ENCODE data around the gene PRSS21. TPM values are rescaled to one million over a fixed set of nuclear protein-coding genes. Genes with fewer than 3 reads are reported as not detected.

The PRSS21 gene
- total RNA-seq, 1 donor from 2014 or later, result not detected

DNA sequence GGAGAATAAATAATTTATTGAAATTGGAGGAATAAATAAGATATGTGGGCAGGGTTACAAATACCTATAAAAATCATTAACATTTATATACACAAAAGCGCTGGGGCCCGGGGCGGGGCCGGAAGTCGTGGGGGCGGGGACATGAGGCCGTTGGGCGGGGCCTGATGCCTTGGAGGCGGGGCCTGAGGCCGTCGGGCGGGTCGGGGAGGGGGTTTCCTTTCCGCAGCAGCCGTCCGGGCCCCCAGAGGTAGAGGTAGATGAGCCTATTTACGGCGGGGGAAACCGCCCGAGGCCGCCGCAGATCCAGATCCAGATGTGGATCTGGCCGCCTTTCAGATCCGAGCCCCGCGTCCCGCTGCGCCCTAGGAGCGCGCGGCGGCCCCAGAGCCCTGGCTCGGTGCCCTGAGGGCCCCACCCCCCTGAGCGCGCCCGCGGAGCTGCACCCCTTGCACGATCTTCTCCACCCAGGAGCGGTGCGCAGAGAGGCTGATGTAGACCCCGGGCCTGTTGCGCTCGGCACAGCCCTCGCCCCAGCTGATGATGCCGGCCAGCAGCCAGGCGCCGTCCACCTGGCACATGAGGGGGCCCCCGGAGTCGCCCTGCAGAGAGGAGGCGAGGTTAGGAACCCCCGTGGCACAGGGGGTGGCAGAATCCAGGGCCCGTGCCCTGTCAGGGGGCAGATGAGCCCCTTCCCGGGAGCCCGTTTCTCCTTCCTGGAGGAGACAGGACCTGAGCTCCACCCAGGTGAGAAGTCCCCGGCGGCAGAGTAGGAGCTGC, 35.9 kb downstream of the PRSS21 start:
- Mint-ChIP-seq H3K27ac (ENCODE audit: unreplicated experiment) (no peak overlapping the region), H3K27me3 (ENCODE audit: unreplicated experiment) (peaks cover 10% of the 10 kb centered on the region), H3K4me3 (ENCODE audit: unreplicated experiment) (no peak overlapping the region), H3K4me1 (ENCODE audit: unreplicated experiment) (peaks cover 3% of the 10 kb centered on the region), H3K9me3 (ENCODE audit: unreplicated experiment) (peaks cover 9% of the 10 kb centered on the region), H3K36me3 (ENCODE audit: unreplicated experiment) (no peaks in the 10 kb centered on the region)
- DNase-seq (ENCODE audit: extremely low spot score, unreplicated experiment), result peak; percentile 84
- TF ChIP-seq, protein P1, sequence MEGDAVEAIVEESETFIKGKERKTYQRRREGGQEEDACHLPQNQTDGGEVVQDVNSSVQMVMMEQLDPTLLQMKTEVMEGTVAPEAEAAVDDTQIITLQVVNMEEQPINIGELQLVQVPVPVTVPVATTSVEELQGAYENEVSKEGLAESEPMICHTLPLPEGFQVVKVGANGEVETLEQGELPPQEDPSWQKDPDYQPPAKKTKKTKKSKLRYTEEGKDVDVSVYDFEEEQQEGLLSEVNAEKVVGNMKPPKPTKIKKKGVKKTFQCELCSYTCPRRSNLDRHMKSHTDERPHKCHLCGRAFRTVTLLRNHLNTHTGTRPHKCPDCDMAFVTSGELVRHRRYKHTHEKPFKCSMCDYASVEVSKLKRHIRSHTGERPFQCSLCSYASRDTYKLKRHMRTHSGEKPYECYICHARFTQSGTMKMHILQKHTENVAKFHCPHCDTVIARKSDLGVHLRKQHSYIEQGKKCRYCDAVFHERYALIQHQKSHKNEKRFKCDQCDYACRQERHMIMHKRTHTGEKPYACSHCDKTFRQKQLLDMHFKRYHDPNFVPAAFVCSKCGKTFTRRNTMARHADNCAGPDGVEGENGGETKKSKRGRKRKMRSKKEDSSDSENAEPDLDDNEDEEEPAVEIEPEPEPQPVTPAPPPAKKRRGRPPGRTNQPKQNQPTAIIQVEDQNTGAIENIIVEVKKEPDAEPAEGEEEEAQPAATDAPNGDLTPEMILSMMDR (IDR thresholded peaks at IDR 0.05), result no peak

DNA sequence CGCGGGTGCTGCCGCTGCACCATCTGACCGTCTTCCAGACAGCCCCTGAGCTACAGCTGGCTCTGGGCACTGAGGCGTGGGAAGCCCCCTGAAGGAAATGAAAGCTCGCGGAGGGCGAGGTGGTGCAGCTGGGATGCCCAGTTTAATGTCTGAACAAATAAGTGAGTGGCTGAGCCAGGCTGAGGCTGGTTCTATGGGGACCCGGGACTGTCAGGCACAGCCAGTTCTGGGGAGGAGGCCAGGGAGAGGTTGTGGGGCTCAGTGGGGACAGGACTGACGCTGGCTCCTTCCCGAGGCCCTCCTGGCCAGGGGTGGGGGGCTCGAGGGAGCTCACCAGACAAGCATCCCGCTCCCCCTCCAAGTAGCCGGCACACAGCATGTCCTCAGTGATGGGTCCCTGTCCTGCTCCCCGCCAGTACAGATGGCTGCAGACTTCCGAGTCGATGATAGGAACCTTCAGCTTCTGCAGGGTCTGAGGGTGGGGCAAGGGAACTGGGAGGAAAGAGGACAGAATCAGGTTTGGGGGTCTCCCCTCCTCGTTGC, 36.6 kb downstream of the PRSS21 start:
- H3K4me1 Mint-ChIP-seq (ENCODE audit: unreplicated experiment), result peaks cover 3% of the 10 kb centered on the region
- TF ChIP-seq, protein P1 (IDR thresholded peaks at IDR 0.05), result no peak
- no peak overlapping the region for H3K4me3 Mint-ChIP-seq (ENCODE audit: unreplicated experiment)
- H3K27me3 Mint-ChIP-seq (ENCODE audit: unreplicated experiment), result peaks cover 10% of the 10 kb centered on the region
- H3K27ac Mint-ChIP-seq (ENCODE audit: unreplicated experiment), result no peak overlapping the region
- peaks cover 9% of the 10 kb centered on the region for H3K9me3 Mint-ChIP-seq (ENCODE audit: unreplicated experiment)
- H3K36me3 Mint-ChIP-seq (ENCODE audit: unreplicated experiment), result no peaks in the 10 kb centered on the region
- DNase-seq (ENCODE audit: extremely low spot score, unreplicated experiment), result peak; percentile 80

DNA sequence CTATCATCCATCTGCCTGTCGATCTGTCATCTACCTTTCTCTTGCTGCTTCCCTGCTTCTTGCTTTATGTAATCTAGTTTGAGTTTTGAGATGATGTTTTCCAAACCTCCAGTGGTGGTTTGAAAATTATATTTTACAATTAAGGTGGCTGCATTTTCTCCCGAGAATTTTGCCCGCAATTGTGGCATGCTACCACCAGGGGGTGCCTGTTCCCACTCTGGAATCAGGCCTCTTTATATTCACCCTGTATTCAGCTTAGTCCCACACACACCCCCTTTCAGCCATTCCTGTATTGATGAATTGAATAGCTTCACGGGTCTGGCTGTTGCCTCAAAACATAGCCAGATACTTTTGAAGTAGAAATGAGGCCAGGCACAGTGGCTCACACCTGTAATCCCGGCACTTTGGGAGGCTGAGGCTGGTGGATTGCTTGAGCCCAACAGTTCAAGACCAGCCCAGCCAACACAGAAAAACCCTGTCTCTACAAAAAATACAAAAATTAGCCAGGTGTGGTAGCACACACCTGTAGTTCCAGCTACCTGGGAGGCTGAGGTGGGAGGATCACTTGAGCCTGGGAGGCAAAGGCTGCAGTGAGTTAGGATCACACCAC, 37.8 kb downstream of the PRSS21 start:
- H3K27ac Mint-ChIP-seq (ENCODE audit: unreplicated experiment), result no peak overlapping the region
- DNase-seq (ENCODE audit: extremely low spot score, unreplicated experiment), result no peak
- TF ChIP-seq, protein P1 (IDR thresholded peaks at IDR 0.05), result peak; percentile 39

GRCh38 chr16:2855536-2855935, 38.5 kb downstream of the PRSS21 start:
- Mint-ChIP-seq H3K9me3 (ENCODE audit: unreplicated experiment) (peaks cover 9% of the 10 kb centered on the region), H3K4me1 (ENCODE audit: unreplicated experiment) (peaks cover 3% of the 10 kb centered on the region), H3K4me3 (ENCODE audit: unreplicated experiment) (no peak overlapping the region), H3K27ac (ENCODE audit: unreplicated experiment) (no peak overlapping the region), H3K36me3 (ENCODE audit: unreplicated experiment) (peaks cover 3% of the 10 kb centered on the region), H3K27me3 (ENCODE audit: unreplicated experiment) (peaks cover 10% of the 10 kb centered on the region)
- no peak for DNase-seq (ENCODE audit: extremely low spot score, unreplicated experiment)
- TF ChIP-seq, protein P1 (IDR thresholded peaks at IDR 0.05), result no peak

More for the DNA sequence above, 37.8 kb downstream of the PRSS21 start:
- peaks cover 4% of the 10 kb centered on the region for H3K27me3 Mint-ChIP-seq (ENCODE audit: unreplicated experiment)
- H3K4me3 Mint-ChIP-seq (ENCODE audit: unreplicated experiment), result no peak overlapping the region
- peaks cover 9% of the 10 kb centered on the region for H3K9me3 Mint-ChIP-seq (ENCODE audit: unreplicated experiment)
- H3K4me1 Mint-ChIP-seq (ENCODE audit: unreplicated experiment), result peaks cover 3% of the 10 kb centered on the region
- H3K36me3 Mint-ChIP-seq (ENCODE audit: unreplicated experiment), result no peaks in the 10 kb centered on the region

DNA sequence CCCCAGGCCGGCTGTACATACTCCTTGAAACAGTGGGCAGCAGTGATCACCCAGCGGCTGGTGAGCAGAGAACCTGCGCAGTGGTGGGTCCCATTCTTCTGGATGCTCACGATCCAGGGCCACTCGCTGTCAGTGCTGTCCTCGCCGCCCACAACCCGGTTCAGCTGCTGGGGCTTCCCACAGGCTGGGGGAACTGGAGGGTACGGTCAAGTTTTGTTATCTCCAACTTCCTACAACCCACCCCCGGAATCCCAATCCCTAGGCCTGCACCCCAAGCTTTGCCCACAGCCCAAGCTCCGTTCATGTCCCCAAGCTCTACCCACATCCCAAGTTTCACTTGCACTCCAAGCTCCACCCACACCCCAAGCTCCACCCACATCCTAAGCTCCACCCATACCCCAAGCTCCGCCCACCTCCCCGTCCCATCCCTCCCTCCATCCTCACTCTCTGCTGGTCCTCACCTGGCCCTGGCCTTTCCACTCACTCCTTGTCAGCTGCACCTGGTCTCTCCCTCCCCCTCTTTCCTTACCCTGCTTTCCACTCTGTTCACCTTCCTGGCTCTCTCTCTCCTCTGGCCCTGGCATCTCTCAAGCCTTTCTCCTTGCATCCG, 39.1 kb downstream of the PRSS21 start:
- Mint-ChIP-seq H3K4me1 (ENCODE audit: unreplicated experiment) (peaks cover 3% of the 10 kb centered on the region), H3K9me3 (ENCODE audit: unreplicated experiment) (peaks cover 11% of the 10 kb centered on the region), H3K27me3 (ENCODE audit: unreplicated experiment) (peaks cover 10% of the 10 kb centered on the region), H3K27ac (ENCODE audit: unreplicated experiment) (no peak overlapping the region), H3K36me3 (ENCODE audit: unreplicated experiment) (peaks cover 3% of the 10 kb centered on the region), H3K4me3 (ENCODE audit: unreplicated experiment) (no peak overlapping the region)
- DNase-seq (ENCODE audit: extremely low spot score, unreplicated experiment), result no peak
- TF ChIP-seq, protein P1 (IDR thresholded peaks at IDR 0.05), result no peak
